GM18951 (cell line): ENCODE results near the gene ALG6.
"Not testable (repeated sequence)": the region's sequence is repeated elsewhere in the genome, so short reads cannot be mapped to it uniquely, and the experiment has no call there.

Experiments used
- POLR2A ChIP-seq: IDR thresholded peaks from 4 replicates; pipeline ENCODE4 v1.6.1; 2011; ENCODE audit warnings: mild to moderate bottlenecking; ENCODE audit not compliant: insufficient read length, insufficient read depth; ENCODE audit errors: extremely low read depth
- in situ Hi-C: fragments of 300-500 bp; cut with MboI; formaldehyde crosslinking; loops from one replicate; pipeline ENCODE4 v1.12.0; 2022; ENCODE audit warnings: low sequenced_read_pairs, mixed read lengths, inconsistent platforms; ENCODE audit not compliant: unreplicated experiment

ALG6 gene

GRCh38 chr1:63411066-63411465, 43.6 kb downstream of the ALG6 start:
- in situ Hi-C loops = no loop called here
- no peak for TF ChIP-seq POLR2A

DNA sequence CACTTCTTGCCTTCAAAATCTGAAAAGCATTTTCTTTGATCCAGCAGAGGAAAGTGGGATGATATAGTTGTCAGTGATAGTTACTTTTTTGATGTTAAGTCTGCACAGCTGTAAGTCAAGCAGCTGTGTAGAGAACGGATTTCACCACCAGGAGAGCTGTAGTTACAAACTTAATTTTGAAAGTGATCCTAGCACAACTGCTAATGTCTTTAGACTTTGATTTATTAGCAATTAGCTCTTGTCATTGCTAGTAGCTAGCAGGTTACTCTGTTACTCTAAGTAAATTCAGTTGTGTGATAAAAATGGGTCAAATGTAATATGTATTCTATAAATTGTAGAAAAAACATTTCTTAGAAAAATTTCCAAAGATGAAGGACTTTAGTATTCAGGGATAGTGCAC, 46.0 kb downstream of the ALG6 start:
- no peak for TF ChIP-seq POLR2A
- in situ Hi-C loops = no loop called here

- no peak for TF ChIP-seq POLR2A
- in situ Hi-C loops = no loop called here
Observed at GRCh38 chr1:63414691-63415365, 47.4 kb downstream of the ALG6 start.

DNA sequence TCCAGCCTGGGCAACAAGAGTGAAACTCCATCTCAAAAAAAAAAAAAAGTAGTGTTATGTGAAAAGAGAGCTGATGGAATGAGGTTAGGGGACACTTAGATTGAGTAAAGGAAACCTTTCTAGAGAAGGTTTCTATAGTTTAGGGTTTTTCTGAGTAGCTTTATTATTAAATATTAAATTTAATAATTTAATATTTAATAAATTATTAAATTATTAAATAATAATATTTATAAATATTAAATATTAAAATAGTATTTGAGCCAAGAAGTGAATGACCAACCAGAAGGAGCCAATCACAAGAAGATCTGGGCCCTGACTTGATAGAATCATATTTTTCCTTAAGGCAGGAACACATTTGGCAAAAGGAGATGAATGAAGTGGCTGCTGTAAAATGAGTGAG, 50.7 kb downstream of the ALG6 start:
- no peak for TF ChIP-seq POLR2A
- in situ Hi-C loops = no loop called here

- in situ Hi-C loops = not testable (repeated sequence)
Observed at GRCh38 chr1:63420746-63421145, 53.3 kb downstream of the ALG6 start.

GRCh38 chr1:63423649-63424048, 56.2 kb downstream of the ALG6 start:
- in situ Hi-C loops = no loop called here
- no peak for TF ChIP-seq POLR2A

GRCh38 chr1:63428815-63429214, 61.4 kb downstream of the ALG6 start:
- in situ Hi-C loops = no loop called here
- no peak for TF ChIP-seq POLR2A

GRCh38 chr1:63429281-63429680, 61.9 kb downstream of the ALG6 start:
- in situ Hi-C loops = no loop called here
- TF ChIP-seq POLR2A = no peak

DNA sequence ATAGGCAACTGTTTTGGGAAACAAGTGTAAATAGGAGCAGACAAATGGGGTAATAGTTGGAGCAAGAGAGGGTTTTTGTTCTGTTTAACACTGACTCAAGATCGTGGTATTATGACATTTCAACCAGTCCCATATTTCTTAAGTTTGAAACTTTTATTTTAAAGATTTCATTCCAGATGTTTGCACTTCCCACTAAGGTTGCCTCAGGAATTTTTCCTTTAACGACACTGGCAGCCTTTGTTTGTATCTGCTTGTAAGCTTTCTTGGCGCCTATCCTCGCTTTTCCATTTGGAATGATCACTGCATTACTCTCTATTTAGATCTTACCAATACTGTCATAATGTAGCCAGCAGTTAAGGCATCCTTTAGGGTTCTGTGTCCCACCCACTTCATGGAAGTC, 67.7 kb downstream of the ALG6 start:
- in situ Hi-C loops = no loop called here
- TF ChIP-seq POLR2A = no peak

GRCh38 chr1:63442141-63442475, 74.7 kb downstream of the ALG6 start:
- no peak for TF ChIP-seq POLR2A
- in situ Hi-C loops = no loop called here

DNA sequence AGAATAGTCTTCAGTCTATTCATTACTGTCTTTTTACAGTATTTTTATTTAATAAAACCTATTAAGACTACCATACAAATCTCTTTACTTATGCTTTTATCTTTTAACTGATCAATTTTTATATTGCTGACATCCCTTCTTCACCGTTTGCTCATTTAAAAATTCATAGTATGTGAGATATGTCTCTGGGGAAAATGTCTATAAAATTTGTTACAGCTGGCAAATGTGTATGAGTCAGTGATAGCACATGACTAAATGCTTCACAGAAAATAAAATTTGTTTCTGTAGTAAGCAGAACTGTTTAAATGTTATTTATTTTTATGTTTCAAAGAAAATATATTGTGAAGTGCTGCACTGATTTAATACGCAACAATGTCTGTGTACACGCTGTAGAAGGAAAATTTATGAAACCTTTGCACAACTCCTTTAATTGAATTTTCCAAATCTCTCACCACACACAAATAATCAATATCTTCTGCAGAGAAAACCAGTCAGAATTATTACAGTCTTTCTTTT, 81.4 kb downstream of the ALG6 start:
- in situ Hi-C loops = no loop called here
- no peak for TF ChIP-seq POLR2A

- TF ChIP-seq POLR2A = no peak
- in situ Hi-C loops = no loop called here
Observed at GRCh38 chr1:63450416-63450815, 83.0 kb downstream of the ALG6 start.

- in situ Hi-C loops = no loop called here
- TF ChIP-seq POLR2A = no peak
Observed at GRCh38 chr1:63453232-63453631, 85.8 kb downstream of the ALG6 start.

DNA sequence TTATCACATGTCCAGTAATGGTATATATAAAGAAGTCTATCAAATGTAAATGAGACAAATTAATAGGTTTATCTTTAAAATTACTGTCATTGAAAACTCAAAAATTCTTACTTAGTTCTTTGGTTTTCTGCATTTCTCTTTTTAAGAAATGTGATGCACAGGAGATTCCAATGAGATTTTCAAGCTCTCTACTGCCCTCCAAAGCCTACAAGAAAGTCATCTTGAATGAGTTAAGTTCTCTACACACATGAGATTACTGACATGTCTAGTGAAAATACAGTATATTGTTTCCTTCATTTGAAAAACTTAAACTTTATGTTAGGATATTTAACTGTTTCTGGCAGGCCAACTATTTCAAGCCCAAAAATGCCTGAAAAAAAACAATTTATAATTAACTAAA, 86.8 kb downstream of the ALG6 start:
- in situ Hi-C loops = no loop called here

DNA sequence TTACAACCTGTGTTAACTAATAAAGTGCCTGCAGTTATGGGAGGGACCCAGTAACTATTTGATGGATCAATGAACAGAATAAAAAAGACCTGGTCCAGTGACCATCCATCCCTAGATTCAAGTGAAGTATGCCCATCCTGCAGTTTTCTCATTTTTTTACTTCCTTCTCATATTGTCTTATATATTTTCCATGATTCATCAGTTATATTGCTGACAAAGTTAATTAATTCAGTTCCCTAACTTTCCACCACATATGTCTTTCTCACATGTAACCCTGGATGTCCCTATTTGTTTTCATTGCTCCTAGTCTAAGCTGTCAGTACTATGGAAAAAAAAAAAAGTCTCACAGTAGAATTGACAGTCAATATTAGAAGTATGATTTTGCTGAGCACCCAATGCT, 91.3 kb downstream of the ALG6 start:
- TF ChIP-seq POLR2A = no peak
- in situ Hi-C loops = no loop called here

More for the DNA sequence above, 86.8 kb downstream of the ALG6 start:
- TF ChIP-seq POLR2A = no peak
